Measurements from ENCODE around the gene RAB27B.
A peak's percentile ranks its signal among the peaks of the same experiment; 100 is the strongest.

RAB27B gene

DNA sequence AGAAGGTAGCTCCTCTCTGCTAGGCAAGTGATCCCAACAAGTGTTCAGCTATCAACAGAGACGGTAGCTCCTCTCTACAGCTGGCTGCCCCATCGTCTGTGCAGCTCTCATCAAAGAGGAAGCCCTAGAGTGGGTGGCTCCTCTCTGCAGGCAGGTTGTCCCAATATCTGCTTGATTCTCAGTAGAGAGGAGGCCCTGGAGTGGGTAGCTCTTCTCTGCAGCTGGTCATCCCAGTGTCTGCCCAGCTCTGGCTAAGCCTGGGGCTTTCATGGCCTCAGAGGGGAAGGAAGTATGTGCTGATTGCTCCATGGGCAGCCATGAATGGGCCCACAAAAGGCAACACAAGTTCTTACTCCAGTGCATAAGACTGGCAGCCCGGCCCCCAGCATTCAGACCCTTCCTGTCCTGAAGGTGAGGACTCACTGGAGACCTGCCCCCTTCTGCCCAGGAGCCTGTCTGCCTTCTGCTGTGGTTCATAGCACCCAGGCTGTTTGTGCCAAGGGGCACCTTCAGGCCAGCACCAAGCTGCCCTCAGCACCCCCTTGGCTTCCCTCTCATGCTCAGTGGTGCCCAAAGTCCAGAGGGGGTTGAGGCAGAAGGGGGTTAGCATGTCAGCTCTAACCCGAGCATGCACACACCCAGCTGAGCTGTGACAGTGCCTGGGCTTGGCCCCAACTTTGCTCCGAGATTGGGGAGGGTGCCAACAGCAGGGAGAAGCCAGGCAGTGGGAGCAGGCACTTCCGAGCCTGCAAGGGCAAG is 82.1 kb downstream of the RAB27B start:
- Histone ChIP-seq H3K27ac (replicated peaks; ENCODE audit: low read length) (no peak overlapping the region), H2AK5ac (ENCODE audit: low read depth, low read length) (peak overlapping the region; percentile 54), H2AFZ (ENCODE audit: low read length) (no peak overlapping the region), H3K79me1 (ENCODE audit: low read depth, low read length) (no peaks in the 10 kb centered on the region), H4K91ac (ENCODE audit: low read depth, low read length, poor library complexity) (no peak overlapping the region), H3K4ac (ENCODE audit: low read length) (no peak overlapping the region), H3K9me3 (replicated peaks in 1 of 2; ENCODE audit: control insufficient read depth in 2 of 2, insufficient read depth in 1 of 2, low read depth in 1 of 2, low read length in 2 of 2) (peaks cover 0 to 3% of the 10 kb centered on the region in 2 donors), H3K36me3 (replicated peaks in 1 of 2; ENCODE audit: control insufficient read depth in 2 of 2, insufficient read depth in 2 of 2, low read length in 2 of 2) (no peaks in the 10 kb centered on the region), H2BK120ac (ENCODE audit: low read depth, low read length) (no peak overlapping the region), H3K23ac (ENCODE audit: low read depth, low read length, poor library complexity) (no peak overlapping the region), H3K4me3 (ENCODE audit: low read length in 2 of 2) (no peak overlapping the region), H3K4me1 (ENCODE audit: control insufficient read depth in 2 of 2, insufficient read depth in 1 of 2, low read depth in 1 of 2, low read length in 2 of 2) (no peaks in the 10 kb centered on the region), H3K18ac (ENCODE audit: low read length) (peak overlapping the region; percentile 80), H3K9ac (ENCODE audit: low read depth, low read length, poor library complexity) (no peak overlapping the region), H3K4me2 (ENCODE audit: insufficient read depth, low read length, poor library complexity, severe bottlenecking) (no peak overlapping the region), H2BK5ac (ENCODE audit: low read length) (no peak overlapping the region), H2BK15ac (ENCODE audit: low read length) (no peak overlapping the region), H3K27me3 (ENCODE audit: control insufficient read depth in 3 of 3, insufficient read depth in 3 of 3, low read depth in 1 of 3, low read length in 3 of 3) (no peaks in the 10 kb centered on the region), H4K8ac (ENCODE audit: low read depth, low read length) (no peak overlapping the region), H3K14ac (ENCODE audit: low read length) (no peak overlapping the region), H2BK12ac (ENCODE audit: low read length) (no peak overlapping the region)
- no peak for DNase-seq (ENCODE audit: low spot score)
- WGBS, 2 donors (ENCODE audit: extremely low coverage in 2 of 2, insufficient read length in 2 of 2, insufficient replicate concordance in 1 of 2) = no CpG with 5 or more reads among the region's 6 CpGs

DNA sequence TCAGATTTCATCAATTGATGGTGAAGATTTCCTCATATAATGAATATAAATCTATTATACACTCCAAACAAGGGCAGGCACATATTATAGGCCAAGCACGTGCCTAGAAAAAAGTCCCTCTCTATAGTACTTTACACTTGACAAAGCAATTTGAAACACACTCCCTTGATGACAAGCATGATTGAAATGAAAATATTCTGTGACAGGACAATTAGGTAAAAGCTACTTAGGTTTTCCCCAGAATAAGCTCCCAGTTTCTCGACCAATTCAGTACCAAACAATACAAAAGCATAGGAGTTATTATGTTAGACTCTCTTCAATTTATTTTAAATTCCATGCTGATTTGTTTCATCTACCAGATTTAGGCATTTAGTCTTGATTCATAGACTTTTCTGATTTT is 83.3 kb downstream of the RAB27B start:
- H2BK120ac ChIP-seq (ENCODE audit: low read depth, low read length) = no peak overlapping the region
- no peak overlapping the region for H3K14ac ChIP-seq (ENCODE audit: low read length)
- H3K79me1 ChIP-seq (ENCODE audit: low read depth, low read length) = no peaks in the 10 kb centered on the region
- H3K4me3 ChIP-seq (ENCODE audit: low read length in 2 of 2) = no peak overlapping the region
- H3K9me3 ChIP-seq (replicated peaks in 1 of 2; ENCODE audit: control insufficient read depth in 2 of 2, insufficient read depth in 1 of 2, low read depth in 1 of 2, low read length in 2 of 2) = peaks cover 0 to 3% of the 10 kb centered on the region in 2 donors
- H4K8ac ChIP-seq (ENCODE audit: low read depth, low read length) = no peak overlapping the region
- no peak overlapping the region for H3K9ac ChIP-seq (ENCODE audit: low read depth, low read length, poor library complexity)
- H3K4me1 ChIP-seq (ENCODE audit: control insufficient read depth in 2 of 2, insufficient read depth in 1 of 2, low read depth in 1 of 2, low read length in 2 of 2) = no peaks in the 10 kb centered on the region
- no peak overlapping the region for H3K18ac ChIP-seq (ENCODE audit: low read length)
- no peak for DNase-seq (ENCODE audit: low spot score)
- no peak overlapping the region for H3K4me2 ChIP-seq (ENCODE audit: insufficient read depth, low read length, poor library complexity, severe bottlenecking)
- H2AFZ ChIP-seq (ENCODE audit: low read length) = no peak overlapping the region
- no peak overlapping the region for H2BK12ac ChIP-seq (ENCODE audit: low read length)
- H3K36me3 ChIP-seq (replicated peaks in 1 of 2; ENCODE audit: control insufficient read depth in 2 of 2, insufficient read depth in 2 of 2, low read length in 2 of 2) = no peaks in the 10 kb centered on the region
- no peak overlapping the region for H3K4ac ChIP-seq (ENCODE audit: low read length)
- H4K91ac ChIP-seq (ENCODE audit: low read depth, low read length, poor library complexity) = no peak overlapping the region
- no peak overlapping the region for H2BK15ac ChIP-seq (ENCODE audit: low read length)
- H3K23ac ChIP-seq (ENCODE audit: low read depth, low read length, poor library complexity) = no peak overlapping the region
- no peaks in the 10 kb centered on the region for H3K27me3 ChIP-seq (ENCODE audit: control insufficient read depth in 3 of 3, insufficient read depth in 3 of 3, low read depth in 1 of 3, low read length in 3 of 3)
- WGBS, 2 donors (ENCODE audit: extremely low coverage in 2 of 2, insufficient read length in 2 of 2, insufficient replicate concordance in 1 of 2) = no CpG with 5 or more reads among the region's 2 CpGs
- H2AK5ac ChIP-seq (ENCODE audit: low read depth, low read length) = no peak overlapping the region
- H2BK5ac ChIP-seq (ENCODE audit: low read length) = no peak overlapping the region
- no peak overlapping the region for H3K27ac ChIP-seq (replicated peaks; ENCODE audit: low read length)

DNA sequence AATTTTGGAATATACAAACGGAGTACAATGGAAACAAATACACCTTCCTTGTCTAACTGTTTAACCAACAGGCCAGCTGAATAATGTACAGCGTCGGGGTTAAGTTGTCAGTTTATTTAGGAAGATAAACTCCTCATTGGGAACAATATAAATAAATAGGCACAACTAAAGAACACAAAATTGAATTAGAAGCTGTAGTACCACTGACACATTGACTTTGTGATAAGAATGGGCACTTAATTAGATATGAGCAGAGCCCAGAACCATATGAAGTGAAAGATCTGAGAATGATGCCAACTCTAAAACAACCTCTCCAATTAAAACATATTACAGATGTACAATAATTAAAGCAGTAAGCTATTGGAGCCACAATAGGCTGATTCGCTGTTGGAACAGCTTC is 86.5 kb downstream of the RAB27B start:
- WGBS, 2 donors (ENCODE audit: extremely low coverage in 2 of 2, insufficient read length in 2 of 2, insufficient replicate concordance in 1 of 2) = no CpG with 5 or more reads among the region's 4 CpGs
- Histone ChIP-seq H2BK12ac (ENCODE audit: low read length) (no peak overlapping the region), H3K4me1 (ENCODE audit: control insufficient read depth in 2 of 2, insufficient read depth in 1 of 2, low read depth in 1 of 2, low read length in 2 of 2) (peaks cover 0 to 1% of the 10 kb centered on the region in 2 donors), H3K9me3 (replicated peaks in 1 of 2; ENCODE audit: control insufficient read depth in 2 of 2, insufficient read depth in 1 of 2, low read depth in 1 of 2, low read length in 2 of 2) (peaks cover 0 to 3% of the 10 kb centered on the region in 2 donors), H2BK5ac (ENCODE audit: low read length) (no peak overlapping the region), H4K8ac (ENCODE audit: low read depth, low read length) (no peak overlapping the region), H2BK15ac (ENCODE audit: low read length) (no peak overlapping the region), H3K18ac (ENCODE audit: low read length) (no peak overlapping the region), H3K79me1 (ENCODE audit: low read depth, low read length) (no peaks in the 10 kb centered on the region), H3K27ac (replicated peaks; ENCODE audit: low read length) (no peak overlapping the region), H3K27me3 (ENCODE audit: control insufficient read depth in 3 of 3, insufficient read depth in 3 of 3, low read depth in 1 of 3, low read length in 3 of 3) (no peaks in the 10 kb centered on the region), H3K4me3 (ENCODE audit: low read length in 2 of 2) (no peak overlapping the region), H2AK5ac (ENCODE audit: low read depth, low read length) (no peak overlapping the region), H2BK120ac (ENCODE audit: low read depth, low read length) (no peak overlapping the region), H3K23ac (ENCODE audit: low read depth, low read length, poor library complexity) (no peak overlapping the region), H3K4me2 (ENCODE audit: insufficient read depth, low read length, poor library complexity, severe bottlenecking) (no peak overlapping the region), H3K4ac (ENCODE audit: low read length) (no peak overlapping the region), H3K14ac (ENCODE audit: low read length) (no peak overlapping the region), H2AFZ (ENCODE audit: low read length) (no peak overlapping the region), H4K91ac (ENCODE audit: low read depth, low read length, poor library complexity) (no peak overlapping the region), H3K36me3 (replicated peaks in 1 of 2; ENCODE audit: control insufficient read depth in 2 of 2, insufficient read depth in 2 of 2, low read length in 2 of 2) (peaks cover 0 to 1% of the 10 kb centered on the region in 2 donors), H3K9ac (ENCODE audit: low read depth, low read length, poor library complexity) (no peak overlapping the region)
- no peak for DNase-seq (ENCODE audit: low spot score)

DNA sequence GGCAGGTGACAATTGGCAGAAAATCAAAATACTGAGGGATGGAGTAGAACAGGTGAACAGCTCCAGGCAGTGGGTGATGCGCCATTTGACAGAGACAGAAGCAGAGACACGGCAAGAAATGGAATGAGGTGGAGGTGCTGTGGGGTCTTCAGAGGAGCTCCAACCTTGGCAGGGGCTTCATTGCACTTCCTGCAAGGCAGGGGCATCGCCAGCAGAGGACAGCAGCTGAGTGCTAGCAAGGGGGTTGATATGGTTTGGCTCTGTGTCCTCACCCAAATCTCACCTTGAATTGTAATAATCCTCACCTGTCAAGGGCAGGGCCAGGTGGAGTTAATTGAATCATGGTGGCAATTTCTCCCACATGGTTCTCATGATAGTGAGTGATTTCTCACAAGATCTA is 88.2 kb downstream of the RAB27B start:
- no peak overlapping the region for H2BK12ac ChIP-seq (ENCODE audit: low read length)
- H3K36me3 ChIP-seq (replicated peaks in 1 of 2; ENCODE audit: control insufficient read depth in 2 of 2, insufficient read depth in 2 of 2, low read length in 2 of 2) = peaks cover 0 to 1% of the 10 kb centered on the region in 2 donors
- no peak overlapping the region for H3K18ac ChIP-seq (ENCODE audit: low read length)
- H3K23ac ChIP-seq (ENCODE audit: low read depth, low read length, poor library complexity) = no peak overlapping the region
- WGBS, 2 donors (ENCODE audit: extremely low coverage in 2 of 2, insufficient read length in 2 of 2, insufficient replicate concordance in 1 of 2) = no CpG with 5 or more reads among the region's 3 CpGs
- peaks cover 0 to 2% of the 10 kb centered on the region in 2 donors for H3K9me3 ChIP-seq (replicated peaks in 1 of 2; ENCODE audit: control insufficient read depth in 2 of 2, insufficient read depth in 1 of 2, low read depth in 1 of 2, low read length in 2 of 2)
- no peak overlapping the region for H4K8ac ChIP-seq (ENCODE audit: low read depth, low read length)
- H3K27ac ChIP-seq (replicated peaks; ENCODE audit: low read length) = no peak overlapping the region
- H2AK5ac ChIP-seq (ENCODE audit: low read depth, low read length) = no peak overlapping the region
- peaks cover 0 to 1% of the 10 kb centered on the region in 2 donors for H3K4me1 ChIP-seq (ENCODE audit: control insufficient read depth in 2 of 2, insufficient read depth in 1 of 2, low read depth in 1 of 2, low read length in 2 of 2)
- no peak overlapping the region for H3K4me3 ChIP-seq (ENCODE audit: low read length in 2 of 2)
- H3K9ac ChIP-seq (ENCODE audit: low read depth, low read length, poor library complexity) = no peak overlapping the region
- H3K79me1 ChIP-seq (ENCODE audit: low read depth, low read length) = no peaks in the 10 kb centered on the region
- H2BK5ac ChIP-seq (ENCODE audit: low read length) = no peak overlapping the region
- H3K4me2 ChIP-seq (ENCODE audit: insufficient read depth, low read length, poor library complexity, severe bottlenecking) = no peak overlapping the region
- no peak overlapping the region for H2AFZ ChIP-seq (ENCODE audit: low read length)
- no peak overlapping the region for H2BK120ac ChIP-seq (ENCODE audit: low read depth, low read length)
- DNase-seq (ENCODE audit: low spot score) = no peak
- H4K91ac ChIP-seq (ENCODE audit: low read depth, low read length, poor library complexity) = no peak overlapping the region
- H3K4ac ChIP-seq (ENCODE audit: low read length) = no peak overlapping the region
- H2BK15ac ChIP-seq (ENCODE audit: low read length) = no peak overlapping the region
- no peaks in the 10 kb centered on the region for H3K27me3 ChIP-seq (ENCODE audit: control insufficient read depth in 3 of 3, insufficient read depth in 3 of 3, low read depth in 1 of 3, low read length in 3 of 3)
- no peak overlapping the region for H3K14ac ChIP-seq (ENCODE audit: low read length)
